Tibial artery (tissue), 4 donors: ENCODE measurements around the gene CYTH4.

ENCODE experiments used
- DNase-seq, 2 donors: peaks; one replicate each; pipeline ENCODE4 v3.0.0-alpha.2; 2019
- H3K27ac ChIP-seq, 2 donors: fragments of 200-600 bp; sonication (generic) in 1 of 2; 1 replicate in 1 of 2; 2 replicates in 1 of 2; pipeline ENCODE4 v1.5.1; 2018 to 2019; ENCODE audit warnings: mild to moderate bottlenecking in 1 of 2
- H3K27me3 ChIP-seq, 2 donors: fragments of 200-600 bp; sonication (generic) in 1 of 2; one replicate each; pipeline versions ENCODE4 v1.5.1 to v1.6.0; 2016 to 2019
- H3K36me3 ChIP-seq, 3 donors: fragments of 200-600 bp; sonication (generic) in 2 of 3; one replicate each; pipeline ENCODE4 v1.5.1; 2016 to 2019; ENCODE audit warnings: mild to moderate bottlenecking in 2 of 3
- H3K4me1 ChIP-seq, 4 donors: fragments of 200-600 bp; sonication (generic) in 2 of 4; 1 replicate in 3 of 4; 2 replicates in 1 of 4; pipeline ENCODE4 v1.5.1; 2016 to 2019
- H3K4me3 ChIP-seq, 2 donors: fragments of 200-600 bp; sonication (generic) in 1 of 2; 1 replicate in 1 of 2; 2 replicates in 1 of 2; pipeline ENCODE4 v1.5.1; 2018 to 2019; ENCODE audit warnings: mild to moderate bottlenecking in 2 of 2
- H3K9me3 ChIP-seq, 3 donors: fragments of 200-600 bp; sonication (generic) in 1 of 3; one replicate each; pipeline ENCODE4 v1.5.1; 2016 to 2019
- CTCF ChIP-seq, 2 experiments: fragments of 200-600 bp in 1 of 2; fragments of 450-650 bp in 1 of 2; IDR thresholded peaks; one replicate each; pipeline ENCODE4 v1.5.1; 2017 to 2019; ENCODE audit warnings: antibody characterized with exemption in 2 of 2, mild to moderate bottlenecking in 1 of 2, moderate library complexity in 1 of 2
- intact Hi-C: fragments of 100-400 bp; cut with DNase I; formaldehyde crosslinking; loops from one replicate; pipeline ENCODE4 v1.15.0; 2023; ENCODE audit warnings: low total_unique reads

The CYTH4 gene

GRCh38 chr22:37283393-37283937 lies 1.2 kb downstream of the CYTH4 start:
- H3K27me3 ChIP-seq = peaks cover 0 to 78% of the 10 kb centered on the region in 2 donors
- H3K4me3 ChIP-seq = peak overlapping the region; percentile 29 to 35
- intact Hi-C loops = no loop called here
- TF ChIP-seq CTCF (IDR thresholded peaks at IDR 0.05) = no peak
- no peaks in the 10 kb centered on the region for H3K36me3 ChIP-seq
- H3K9me3 ChIP-seq = no peaks in the 10 kb centered on the region
- H3K4me1 ChIP-seq = no peaks in the 10 kb centered on the region
- H3K27ac ChIP-seq = no peak overlapping the region
- no peak for DNase-seq

DNA sequence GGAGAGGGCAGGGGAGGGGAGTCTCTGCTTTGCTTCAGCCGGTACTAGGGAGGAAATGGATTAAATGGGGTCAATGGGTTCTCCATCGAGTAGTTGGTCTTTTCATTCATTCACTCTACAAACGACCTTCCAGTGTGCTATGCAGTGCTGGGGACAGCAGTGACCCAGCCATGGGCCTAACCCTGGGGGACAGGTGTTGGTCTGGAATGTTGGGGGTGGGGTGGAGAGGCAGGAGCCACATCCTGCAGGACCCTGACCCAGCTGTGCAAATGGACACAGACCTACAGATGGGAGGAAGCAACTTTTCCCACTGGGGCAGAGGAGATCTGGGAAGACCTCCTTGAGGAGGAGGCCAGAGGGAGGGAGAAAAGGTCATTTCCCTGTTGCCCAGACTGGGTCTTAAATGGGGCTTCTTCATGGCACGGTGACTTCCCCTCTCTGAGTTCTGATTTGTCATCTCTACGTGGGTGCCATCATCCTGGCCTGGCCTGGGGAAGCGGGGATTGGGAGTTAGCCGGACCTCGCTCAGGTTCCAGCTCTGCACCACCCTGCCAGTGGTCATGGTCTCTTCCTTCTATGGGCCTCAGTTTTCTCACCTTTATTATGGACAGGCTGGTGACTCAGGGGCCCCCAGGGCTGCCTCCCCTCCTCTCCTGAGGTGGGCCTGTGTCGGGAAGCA lies 2.0 kb downstream of the CYTH4 start:
- peaks cover 0 to 74% of the 10 kb centered on the region in 2 donors for H3K27me3 ChIP-seq
- no peaks in the 10 kb centered on the region for H3K9me3 ChIP-seq
- peak overlapping the region; percentile 29 to 35 for H3K4me3 ChIP-seq
- H3K27ac ChIP-seq = no peak overlapping the region
- TF ChIP-seq CTCF (IDR thresholded peaks at IDR 0.05) = no peak
- H3K4me1 ChIP-seq = no peaks in the 10 kb centered on the region
- no peak for DNase-seq
- no peaks in the 10 kb centered on the region for H3K36me3 ChIP-seq
- intact Hi-C loops = no loop called here

DNA sequence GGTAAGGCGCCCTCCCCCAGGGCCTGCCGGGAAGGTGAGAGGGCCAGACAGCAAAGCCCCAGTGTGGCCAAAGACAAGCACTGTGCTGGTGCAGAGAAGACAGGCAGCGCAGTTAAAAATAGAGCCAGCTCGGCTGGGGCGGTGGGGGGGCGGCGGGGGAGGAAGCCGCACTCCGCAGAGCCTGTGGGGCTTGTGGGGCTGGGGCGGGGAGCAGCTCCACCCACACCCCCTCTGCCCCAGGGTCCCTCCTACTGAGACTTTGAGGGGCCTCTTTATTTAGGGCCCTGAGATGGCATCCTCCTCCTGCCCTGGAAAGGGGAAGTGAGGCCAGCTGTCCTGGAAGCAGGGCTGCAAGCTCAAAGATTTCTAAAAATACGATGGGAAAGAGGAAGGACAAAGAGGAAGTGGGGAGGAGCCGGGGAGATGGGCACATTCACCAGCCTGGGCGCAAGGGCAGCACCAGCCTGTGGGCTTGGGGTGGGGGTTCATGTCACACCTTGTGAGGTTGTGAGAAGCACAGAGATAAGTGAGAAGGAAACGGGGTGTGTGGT lies 2.6 kb downstream of the CYTH4 start:
- no peak for TF ChIP-seq CTCF (IDR thresholded peaks at IDR 0.05)
- H3K27me3 ChIP-seq = peaks cover 0 to 68% of the 10 kb centered on the region in 2 donors
- no peaks in the 10 kb centered on the region for H3K4me1 ChIP-seq
- no peaks in the 10 kb centered on the region for H3K9me3 ChIP-seq
- intact Hi-C loops = no loop called here
- H3K36me3 ChIP-seq = no peaks in the 10 kb centered on the region
- H3K27ac ChIP-seq = no peak overlapping the region
- peak overlapping the region in 1 of 2 donors; percentile 35 for H3K4me3 ChIP-seq
- DNase-seq = peak; percentile 70 to 79

DNA sequence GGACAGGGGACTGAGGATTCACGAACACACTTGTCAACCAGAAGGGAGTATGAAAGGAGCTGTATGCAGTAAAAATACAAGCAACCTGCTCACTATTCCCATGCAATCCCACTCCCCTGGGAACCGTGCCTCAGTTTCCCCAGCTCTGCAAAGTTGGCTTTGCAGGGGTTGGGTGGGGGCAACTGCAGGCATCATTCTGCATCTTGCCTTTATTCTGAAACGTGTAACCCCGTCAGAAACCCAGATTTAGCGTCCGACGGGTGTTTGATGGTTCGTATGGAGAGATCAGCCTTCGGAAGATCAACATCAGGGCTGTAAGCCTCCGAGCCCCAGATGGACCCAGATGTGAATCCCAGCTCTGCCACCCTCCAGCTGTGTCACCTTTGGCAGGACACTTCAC lies 3.6 kb downstream of the CYTH4 start:
- Histone ChIP-seq H3K27me3 (peaks cover 0 to 57% of the 10 kb centered on the region in 2 donors), H3K9me3 (no peaks in the 10 kb centered on the region), H3K4me3 (no peak overlapping the region), H3K27ac (no peak overlapping the region), H3K4me1 (no peaks in the 10 kb centered on the region), H3K36me3 (no peaks in the 10 kb centered on the region)
- no peak for DNase-seq
- TF ChIP-seq CTCF (IDR thresholded peaks at IDR 0.05) = no peak
- intact Hi-C loops = no loop called here

GRCh38 chr22:37287550-37287951 lies 5.2 kb downstream of the CYTH4 start:
- intact Hi-C loops = no loop called here
- Histone ChIP-seq H3K4me1 (no peaks in the 10 kb centered on the region), H3K9me3 (no peaks in the 10 kb centered on the region), H3K27ac (no peak overlapping the region), H3K36me3 (no peaks in the 10 kb centered on the region), H3K4me3 (no peak overlapping the region), H3K27me3 (peaks cover 0 to 50% of the 10 kb centered on the region in 2 donors)
- no peak for TF ChIP-seq CTCF (IDR thresholded peaks at IDR 0.05)
- no peak for DNase-seq
